Activated T-helper 9 cell treated with anti-CD3 and anti-CD28 coated beads, Interleukin-2, amount 50 U/mL, for 16 hours (primary cell): ENCODE data around the gene FUT8.

Experiments
- DNase-seq: peaks from one replicate; pipeline ENCODE4 v3.0.0-alpha.2; 2020; ENCODE audit warnings: low read depth

The FUT8 gene

GRCh38 chr14:65558363-65558762 is 145.8 kb downstream of the FUT8 start:
- DNase-seq, result no peak

DNA sequence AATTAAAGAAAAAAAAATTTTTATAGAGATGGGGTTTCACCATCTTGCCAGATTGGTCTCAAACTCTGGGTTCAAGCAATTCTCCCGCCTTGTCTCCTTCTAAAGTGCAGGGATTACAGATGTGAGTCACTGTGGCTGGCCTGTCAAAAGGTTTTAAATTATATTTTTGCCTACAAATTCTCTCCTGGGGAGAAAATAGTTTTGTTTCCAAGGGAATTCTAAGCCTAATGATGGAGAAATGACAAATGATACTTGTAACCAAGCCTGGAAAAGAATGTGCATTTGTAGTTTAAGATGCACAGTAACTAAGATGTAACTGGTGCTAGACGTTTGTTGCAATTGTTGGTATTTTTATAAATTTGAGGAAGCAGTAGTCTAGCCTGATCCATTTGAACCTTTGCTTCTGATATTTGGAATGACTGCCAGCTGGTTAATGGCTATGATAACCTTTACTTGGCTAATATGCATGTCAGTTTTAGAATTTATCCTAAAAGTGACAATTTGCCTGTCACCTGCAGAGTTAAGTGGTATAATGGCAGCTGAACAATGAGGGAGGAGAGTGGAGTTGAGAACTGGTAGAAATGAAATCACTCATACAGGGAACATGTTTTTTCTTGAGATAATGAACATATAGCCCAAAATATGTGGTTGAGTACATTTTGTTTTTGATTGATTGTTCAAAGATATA is 148.0 kb downstream of the FUT8 start:
- DNase-seq, result no peak

GRCh38 chr14:65564370-65564769 is 151.8 kb downstream of the FUT8 start:
- DNase-seq, result no peak

GRCh38 chr14:65565948-65566347 is 153.4 kb downstream of the FUT8 start:
- no peak for DNase-seq

DNA sequence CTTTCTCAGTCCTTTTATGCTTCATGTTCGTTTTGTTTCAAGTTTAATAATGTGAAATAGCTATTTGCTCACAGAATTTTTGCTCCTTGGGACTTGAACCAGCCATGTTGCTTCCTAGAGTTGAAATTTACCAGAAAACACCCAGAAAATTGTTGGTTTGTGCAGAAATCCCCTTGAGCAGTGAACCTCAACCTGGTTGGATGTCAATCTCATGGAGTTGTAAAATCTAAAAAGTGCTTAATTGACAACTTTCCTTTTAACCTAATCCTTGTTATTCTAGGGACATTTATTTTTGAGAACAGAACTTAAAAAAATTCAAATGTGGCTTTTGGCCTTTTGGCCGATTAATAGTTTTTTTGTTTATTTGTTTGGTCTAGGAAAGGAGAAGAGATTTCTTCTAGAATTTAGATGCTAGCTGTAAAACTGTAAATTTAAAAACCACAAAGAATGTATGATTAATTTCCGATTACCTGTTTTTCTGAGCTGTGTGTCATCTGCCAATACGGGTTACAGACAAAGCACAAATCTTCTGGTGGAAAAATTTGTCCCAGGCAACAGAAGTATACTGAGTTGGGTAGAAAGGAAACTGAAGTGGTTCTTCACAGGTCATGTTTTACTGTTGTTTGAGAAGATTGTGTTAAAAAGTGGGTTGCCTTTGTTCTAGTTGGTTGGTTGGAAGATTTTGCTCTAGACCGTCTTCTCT is 154.4 kb downstream of the FUT8 start:
- no peak for DNase-seq

- DNase-seq, result no peak
These were observed 162.1 kb downstream of the FUT8 start for GRCh38 chr14:65574611-65575010.

DNA sequence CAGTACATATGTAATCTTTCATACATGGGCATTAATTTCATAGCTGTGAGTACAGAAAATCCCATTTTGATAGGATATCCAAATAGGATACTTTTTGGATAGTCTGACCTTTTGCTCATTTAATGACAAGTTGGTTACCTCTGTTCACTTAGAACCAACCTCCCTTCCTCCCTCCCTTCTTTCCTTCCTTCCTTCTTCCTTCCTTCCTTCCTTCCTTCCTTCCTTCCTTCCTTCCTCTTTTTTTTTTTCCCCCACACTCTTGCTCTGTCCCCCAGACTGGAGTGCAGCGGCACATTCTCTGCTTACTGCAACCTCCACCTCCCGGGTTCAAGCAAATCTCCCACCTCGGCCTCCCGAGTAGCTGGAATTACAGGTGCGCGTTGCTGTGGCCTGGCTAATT is 162.9 kb downstream of the FUT8 start:
- DNase-seq, result no peak

- DNase-seq, result no peak
These were observed 168.4 kb downstream of the FUT8 start for GRCh38 chr14:65580973-65581372.

DNA sequence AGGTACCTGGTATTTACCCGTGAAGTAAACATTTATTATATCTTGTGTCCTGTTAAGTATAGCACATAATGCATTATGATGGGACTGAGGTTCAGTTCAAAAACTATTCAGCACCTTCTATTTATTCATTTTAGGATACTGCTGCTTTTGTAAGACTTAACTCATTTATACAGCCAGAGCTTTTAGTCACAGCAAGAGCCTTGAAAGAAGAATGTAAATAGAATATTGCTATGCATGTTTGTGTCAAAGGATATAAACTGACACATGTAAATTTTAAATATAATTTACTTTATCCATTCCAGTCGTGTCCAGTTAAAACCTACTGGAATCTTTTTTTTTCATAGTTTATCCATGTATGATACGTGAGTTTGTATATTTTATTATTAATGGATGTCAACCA is 168.8 kb downstream of the FUT8 start:
- DNase-seq, result no peak

DNA sequence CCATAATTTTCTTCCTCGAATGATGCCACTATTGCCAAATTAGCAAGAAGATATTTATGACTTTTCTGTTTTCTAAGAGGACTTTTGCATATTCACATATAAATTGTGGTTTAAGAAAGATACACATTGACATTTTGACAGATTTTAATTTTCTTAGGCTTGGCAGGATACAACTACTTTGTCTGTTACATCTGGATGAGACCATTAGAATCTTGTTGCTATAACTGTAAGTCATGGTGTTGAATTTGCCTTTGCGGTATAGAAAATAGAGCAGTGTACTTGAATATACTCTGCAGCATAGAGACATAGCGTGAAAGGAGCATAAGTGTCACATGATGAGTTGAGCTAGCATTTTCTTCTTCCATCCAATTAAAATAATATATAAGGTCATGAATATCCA is 169.3 kb downstream of the FUT8 start:
- DNase-seq, result no peak

- no peak for DNase-seq
These were observed 172.7 kb downstream of the FUT8 start for GRCh38 chr14:65585216-65585615.

DNA sequence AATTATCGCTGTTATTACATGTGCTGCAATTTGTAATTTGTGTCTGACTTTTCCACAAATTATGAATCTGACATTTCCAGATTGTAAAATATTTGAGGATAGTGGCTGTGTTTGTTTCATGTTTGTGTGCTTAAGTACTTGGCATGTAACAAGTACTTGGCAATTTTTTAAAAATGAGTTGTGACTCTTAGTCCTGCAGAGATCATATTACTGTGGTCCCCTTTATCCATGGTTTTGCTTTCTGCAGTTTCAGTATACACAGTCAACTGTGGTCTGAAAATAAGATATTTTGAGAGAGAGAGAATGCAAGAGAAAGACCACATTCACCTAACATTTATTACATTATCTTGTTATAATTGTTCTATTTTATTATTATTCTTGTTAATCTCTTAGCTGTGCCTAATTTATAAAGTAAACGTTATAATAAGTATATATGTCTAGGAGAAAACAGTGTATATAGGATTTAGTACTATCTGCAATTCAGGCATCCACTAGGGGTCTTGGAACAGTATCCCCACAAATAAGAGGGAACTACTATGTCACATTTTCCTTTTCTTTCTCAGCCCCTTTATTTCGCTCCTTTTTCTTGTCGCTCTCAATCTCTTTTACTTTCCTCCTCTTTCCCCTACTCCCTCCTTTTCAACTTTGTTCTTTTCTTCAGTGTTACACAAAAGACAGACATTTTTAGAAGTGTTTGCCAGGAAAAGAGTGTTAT is 176.1 kb downstream of the FUT8 start:
- DNase-seq, result no peak

DNA sequence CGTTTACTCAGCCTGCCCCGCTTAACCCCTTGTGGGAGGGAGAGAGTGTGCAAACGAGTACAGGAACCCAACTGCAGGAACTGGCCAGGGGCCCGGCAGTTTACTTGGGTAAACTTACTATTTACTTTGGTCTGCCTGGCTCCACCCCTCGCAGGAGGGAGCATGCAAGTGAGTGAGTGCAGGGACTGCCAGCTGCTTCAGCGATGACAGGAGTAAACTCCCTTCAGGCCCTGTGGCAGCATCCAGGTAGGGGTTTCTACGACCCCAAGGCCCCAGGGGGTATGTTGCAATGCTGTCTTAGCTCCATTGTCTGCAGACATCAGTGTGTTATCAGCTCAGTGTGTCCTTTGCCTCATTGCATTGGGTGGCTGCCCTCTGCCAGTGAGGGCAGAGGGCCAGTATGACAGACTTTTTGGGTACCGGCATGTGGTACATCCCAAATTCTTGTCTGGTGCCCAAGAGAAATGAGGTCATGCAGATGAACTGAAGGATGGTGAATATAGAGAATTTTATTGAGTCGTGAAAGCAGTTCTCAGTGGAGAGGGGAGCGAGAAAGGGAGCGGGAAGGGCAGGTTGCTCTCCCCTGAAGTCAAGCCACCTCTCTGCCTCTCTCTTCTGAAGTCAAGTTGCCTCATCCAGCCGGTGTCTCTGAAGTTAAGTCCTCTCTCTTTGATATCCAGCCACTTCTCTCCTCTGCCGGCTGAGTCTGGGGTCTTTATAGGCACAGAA is 181.8 kb downstream of the FUT8 start:
- no peak for DNase-seq

DNA sequence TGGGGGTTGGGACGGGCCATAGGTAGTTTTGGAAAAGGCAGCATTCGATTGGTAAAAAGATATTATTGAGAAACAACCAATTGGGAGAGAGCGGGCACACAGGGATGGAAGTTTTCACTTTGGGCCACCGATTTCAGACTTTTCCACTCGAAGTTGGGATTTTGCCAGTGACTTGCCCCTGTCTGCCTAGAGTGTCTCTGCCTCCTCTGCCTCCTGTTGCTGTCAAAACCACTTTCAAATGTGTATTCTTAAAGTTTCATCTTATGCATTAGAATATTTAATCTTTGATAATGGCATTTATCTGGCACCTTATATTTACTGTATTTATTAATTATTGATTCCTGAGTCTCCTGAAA is 182.3 kb downstream of the FUT8 start:
- no peak for DNase-seq

DNA sequence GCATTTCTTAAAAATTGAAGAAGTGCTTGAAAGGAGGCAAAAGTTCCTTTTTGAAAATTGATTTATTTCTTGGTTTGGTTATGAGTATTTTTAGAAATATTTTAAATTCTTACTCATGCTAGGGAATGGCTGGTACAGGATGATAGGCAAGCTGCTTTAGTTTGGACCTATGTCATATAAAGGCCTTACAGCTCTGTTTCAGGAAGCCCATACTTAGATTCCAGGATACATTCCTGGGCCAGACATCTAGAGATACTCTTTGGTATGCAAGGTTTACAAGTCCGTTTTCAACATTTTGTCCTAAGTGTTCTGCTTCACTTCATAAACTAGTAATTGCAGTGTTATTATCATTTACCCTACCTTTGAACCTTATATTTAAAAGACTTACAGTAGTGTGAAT is 186.8 kb downstream of the FUT8 start:
- no peak for DNase-seq

GRCh38 chr14:65600742-65601141 is 188.2 kb downstream of the FUT8 start:
- no peak for DNase-seq

DNA sequence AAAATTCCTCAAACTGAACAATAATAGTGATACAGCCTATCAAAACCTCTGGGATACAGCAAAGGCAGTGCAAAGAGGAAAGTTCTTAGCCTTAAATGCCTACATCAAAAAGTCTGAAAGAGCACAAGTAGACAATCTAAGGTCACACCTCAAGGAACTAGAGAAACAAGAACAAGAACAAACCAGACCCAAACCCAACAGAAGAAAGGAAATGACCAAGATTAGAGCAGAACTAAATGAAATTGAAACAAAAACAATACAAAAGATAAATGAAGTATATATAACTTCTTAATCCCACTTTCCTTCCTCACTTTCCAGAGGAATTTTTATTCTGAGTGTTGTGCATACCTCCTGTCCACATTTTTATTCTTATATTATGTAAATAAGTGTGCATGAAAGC is 192.0 kb downstream of the FUT8 start:
- DNase-seq, result no peak

- no peak for DNase-seq
These were observed 192.4 kb downstream of the FUT8 start for GRCh38 chr14:65604936-65605335.

DNA sequence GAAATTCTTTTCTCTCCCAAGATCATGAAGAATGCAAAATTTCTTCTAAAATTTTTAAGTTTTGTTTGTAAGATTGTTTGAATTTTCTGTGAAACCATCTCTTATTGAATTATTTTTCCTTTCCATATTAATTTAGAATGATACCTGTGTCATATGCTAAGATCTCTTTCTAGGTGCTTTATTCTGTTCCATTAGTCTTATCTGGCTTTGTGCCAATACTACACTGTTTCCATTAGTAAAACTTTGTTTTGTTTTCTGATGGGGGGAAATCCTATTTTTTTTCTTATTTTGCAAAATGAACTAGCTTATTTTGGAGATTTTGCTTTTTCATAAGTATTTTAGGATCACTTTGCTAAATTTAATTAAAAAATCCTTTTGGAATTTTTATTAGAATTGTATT is 193.9 kb downstream of the FUT8 start:
- DNase-seq, result no peak

DNA sequence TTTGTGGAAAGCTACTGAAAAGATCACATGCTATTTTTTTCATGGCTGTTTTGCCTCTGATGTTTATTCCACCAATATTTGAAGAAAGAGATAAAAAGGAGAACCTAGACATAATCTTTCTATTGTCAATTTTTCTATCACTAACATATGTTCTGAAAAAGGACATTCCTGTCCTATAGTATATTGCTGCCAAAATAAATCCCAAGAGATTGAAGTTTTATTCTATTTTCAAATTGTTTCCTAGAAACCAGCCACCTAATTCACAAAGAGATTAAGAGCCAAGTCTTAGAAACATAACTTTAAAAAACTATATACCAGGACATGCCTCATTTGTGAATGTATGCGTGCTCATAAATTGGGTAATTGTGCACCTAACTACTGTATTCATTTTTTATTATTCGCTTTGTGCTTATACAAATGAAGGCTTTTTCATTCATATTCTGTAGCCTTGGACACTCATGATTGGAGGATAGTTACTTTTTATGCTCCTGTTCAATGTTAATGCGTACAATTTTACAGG is 200.7 kb downstream of the FUT8 start:
- DNase-seq, result no peak

DNA sequence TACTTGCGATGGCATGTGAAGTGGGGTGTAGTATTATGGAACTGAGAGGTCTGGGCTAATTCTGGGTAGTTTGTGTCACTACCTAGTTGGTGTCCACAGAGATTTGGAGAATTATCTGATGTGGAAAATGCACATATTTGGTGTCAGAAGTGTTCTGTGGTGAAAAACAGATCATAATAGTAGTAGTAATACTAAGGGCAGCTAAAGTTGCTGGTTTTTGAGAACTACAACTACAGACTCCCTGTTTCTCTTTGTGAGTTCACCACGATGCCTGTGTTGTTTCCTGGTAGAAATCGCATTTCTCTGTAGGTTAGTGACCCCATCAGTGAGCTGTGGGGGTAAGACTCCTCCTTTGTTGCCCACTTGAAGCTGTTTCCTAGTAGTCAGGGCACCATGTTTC is 206.5 kb downstream of the FUT8 start:
- DNase-seq, result no peak

- DNase-seq, result no peak
These were observed 207.7 kb downstream of the FUT8 start for GRCh38 chr14:65620195-65620594.

GRCh38 chr14:65622703-65623102 is 210.2 kb downstream of the FUT8 start:
- no peak for DNase-seq
